GM03348 (cell line): Measurements from ENCODE around the gene PGM2L1.
"Not testable (repeated sequence)": the region's sequence is repeated elsewhere in the genome, so short reads cannot be mapped to it uniquely, and the experiment has no call there.

ENCODE experiments used
- DNase-seq: peaks from one replicate; pipeline ENCODE4 v3.0.0; 2012; ENCODE audit warnings: low spot score

The PGM2L1 gene

GRCh38 chr11:74333193-74333592, 65.0 kb downstream of the PGM2L1 start:
- no peak for DNase-seq

- no peak for DNase-seq
These were observed 65.9 kb downstream of the PGM2L1 start for GRCh38 chr11:74332291-74332690.

DNA sequence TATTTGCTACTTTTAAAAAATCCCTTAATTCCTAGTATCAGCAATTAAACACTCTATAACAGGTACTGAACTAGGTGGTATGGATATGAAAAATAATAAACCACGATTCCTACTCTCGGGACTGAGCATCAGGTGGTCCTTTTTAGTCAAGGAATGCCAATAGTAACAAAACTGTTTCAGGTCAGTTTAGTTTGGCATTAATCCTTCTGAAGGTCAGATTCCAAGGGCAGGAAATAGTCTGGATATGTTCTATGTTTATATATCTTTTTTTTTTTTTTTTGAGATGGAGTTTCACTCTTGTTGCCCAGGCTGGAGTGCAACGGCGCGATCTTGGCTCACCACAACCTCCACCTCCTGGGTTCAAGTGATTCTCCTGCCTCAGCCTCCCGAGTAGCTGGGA, 67.2 kb downstream of the PGM2L1 start:
- DNase-seq = not testable (repeated sequence)

DNA sequence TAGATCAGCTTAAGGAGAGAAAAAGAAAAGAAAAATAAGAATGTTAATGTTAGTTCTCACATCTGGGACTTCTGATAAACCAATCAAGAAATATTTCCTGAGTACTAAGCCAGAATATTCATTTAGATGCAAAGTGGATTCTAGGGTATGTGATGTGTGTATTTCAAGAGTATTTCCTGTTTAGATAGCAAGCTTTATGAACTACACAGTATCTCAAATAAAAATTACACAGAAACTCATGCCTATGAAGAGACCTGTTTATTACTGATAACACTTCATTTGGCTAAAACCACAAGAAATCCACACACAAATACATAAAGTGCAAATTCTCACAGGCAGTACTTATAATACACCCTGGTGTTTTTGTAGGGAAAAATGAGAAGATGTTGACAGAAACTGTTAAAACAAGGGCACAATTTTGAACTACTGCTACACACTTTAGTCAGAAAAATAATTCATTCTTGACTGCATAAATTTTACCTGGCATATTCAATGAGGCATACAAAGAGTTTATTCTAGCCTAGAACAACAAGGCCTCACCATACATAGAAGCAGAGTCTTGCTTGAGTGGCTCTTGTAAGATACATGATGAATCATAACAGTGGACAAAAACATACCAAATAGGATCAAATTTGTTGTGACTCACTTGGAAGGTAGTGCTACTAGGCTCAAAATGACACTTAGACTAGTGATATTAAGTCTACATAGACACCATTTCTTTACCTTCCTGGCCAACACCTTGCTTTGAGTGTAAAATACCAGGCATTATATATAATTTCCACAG, 68.0 kb downstream of the PGM2L1 start:
- peak; percentile 42 for DNase-seq

- DNase-seq = no peak
These were observed 71.2 kb downstream of the PGM2L1 start for GRCh38 chr11:74327076-74327475.

- DNase-seq = no peak
These were observed 71.6 kb downstream of the PGM2L1 start for GRCh38 chr11:74326665-74327064.

GRCh38 chr11:74325649-74326645, 72.3 kb downstream of the PGM2L1 start:
- DNase-seq = peak; percentile 82

DNA sequence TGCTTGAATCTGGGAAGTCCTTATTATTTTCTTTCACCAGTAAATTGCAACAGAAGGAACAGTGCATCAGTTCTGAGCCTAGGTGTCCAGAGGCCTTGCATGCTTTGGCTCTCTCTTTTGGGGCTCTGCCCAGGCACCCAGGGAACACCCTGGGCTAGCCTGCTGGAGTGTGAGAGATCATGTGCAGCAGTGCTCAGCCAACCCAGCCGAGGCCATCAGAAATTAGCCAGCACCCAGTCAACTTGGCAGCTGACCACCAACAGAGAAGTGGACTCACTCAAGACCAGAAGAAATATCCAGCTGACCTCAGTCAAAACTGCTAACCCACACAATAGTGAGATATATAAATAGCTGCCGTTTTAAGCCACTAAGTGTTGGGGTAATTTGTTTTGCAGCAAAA, 75.6 kb downstream of the PGM2L1 start:
- peak; percentile 54 for DNase-seq

DNA sequence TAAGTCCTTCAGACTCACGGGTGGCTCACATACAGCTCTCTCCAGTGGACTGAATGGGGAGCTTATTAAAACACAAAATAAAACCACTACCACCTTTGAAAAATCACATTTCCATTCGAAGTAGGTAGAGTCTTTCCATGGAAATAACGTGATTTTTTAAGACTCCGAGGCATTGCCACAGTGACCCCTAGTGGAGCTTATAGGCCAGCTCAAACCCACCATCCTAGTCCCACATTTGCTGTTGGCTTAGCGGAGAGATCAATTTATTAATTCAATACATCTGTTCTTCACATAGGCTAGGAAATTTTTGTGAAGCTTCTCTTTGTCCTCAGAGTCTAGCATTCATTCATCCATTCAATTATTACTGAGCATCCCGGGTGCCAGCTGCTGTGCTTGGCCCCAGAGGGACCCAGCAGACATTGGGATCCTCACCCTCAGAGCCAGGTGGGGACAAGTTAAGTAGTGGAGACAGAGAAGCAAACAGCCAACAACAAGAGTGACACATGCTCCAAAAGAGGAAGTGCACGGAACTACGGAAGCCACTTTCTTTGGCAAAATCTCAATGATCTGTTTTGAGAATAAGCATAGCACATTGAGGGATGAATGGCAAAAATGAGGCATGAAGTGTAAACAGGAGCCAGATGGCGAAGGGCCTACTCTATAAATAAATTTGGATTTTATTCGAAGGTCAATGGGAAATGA, 76.6 kb downstream of the PGM2L1 start:
- peak; percentile 26 for DNase-seq

DNA sequence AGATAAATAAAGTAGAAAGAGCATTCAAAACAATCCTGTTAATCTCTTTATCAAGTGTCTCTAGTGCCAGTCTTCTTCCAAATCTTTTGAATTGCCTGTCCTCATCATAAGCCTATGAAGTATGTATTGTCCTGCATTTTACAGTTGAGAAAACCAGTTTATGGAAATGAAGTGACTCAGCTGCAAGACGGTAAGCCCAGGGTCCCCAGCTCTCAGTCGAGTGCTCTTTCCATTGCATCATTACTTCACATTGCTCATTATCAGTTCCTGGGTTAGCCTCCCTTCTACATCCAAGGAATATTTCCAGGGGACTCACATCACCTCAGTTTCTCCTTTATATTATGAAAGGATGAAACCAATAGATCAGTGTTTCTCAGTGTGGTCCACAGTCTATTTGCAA, 77.7 kb downstream of the PGM2L1 start:
- no peak for DNase-seq

GRCh38 chr11:74319139-74319816, 79.0 kb downstream of the PGM2L1 start:
- DNase-seq = peak; percentile 76

GRCh38 chr11:74318241-74318932, 79.8 kb downstream of the PGM2L1 start:
- DNase-seq = peak; percentile 14

DNA sequence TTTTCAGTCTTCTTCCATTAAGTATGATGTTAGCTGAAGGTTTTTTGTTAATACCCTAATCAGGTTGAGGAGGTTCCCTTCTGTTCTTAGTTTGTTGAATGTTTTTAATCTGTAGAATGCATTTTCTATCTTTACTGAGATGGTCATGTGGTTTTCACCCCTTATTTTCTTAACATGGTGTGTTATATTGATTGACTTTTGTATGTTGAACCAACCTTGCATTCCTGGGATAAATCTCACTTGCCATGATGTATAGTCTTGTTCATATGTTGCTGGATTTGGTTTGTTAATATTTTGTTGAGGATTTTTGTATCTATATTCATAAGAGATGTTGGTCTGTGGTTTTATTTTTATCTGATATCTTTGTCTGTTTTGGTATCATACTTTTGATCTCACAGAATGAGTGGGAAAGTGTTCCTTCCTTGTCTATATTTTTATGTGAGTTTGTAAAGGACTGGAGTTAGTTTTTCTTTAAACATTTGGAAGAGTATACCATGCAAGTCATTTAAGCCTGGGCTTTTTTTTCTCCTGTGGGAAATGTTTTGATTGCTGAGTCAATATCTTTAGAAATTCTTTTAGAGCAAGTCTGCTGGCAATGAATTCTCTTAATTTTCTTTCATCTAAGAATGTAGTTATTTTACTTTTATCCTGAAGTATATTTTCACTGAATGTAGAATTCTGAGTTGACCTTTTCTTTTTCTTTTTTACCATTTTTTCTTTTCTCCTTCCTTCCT, 81.3 kb downstream of the PGM2L1 start:
- peak; percentile 19 for DNase-seq

- no peak for DNase-seq
These were observed 85.9 kb downstream of the PGM2L1 start for GRCh38 chr11:74312326-74312725.

- DNase-seq = peak; percentile 91
These were observed 86.8 kb downstream of the PGM2L1 start, which contains the start of gene P4HA3 for GRCh38 chr11:74311352-74311926. Gene P4HA3 (minus strand): TSS chr11:74311640. CDS start chr11:74311611, 29 bp downstream.

- DNase-seq = no peak
These were observed 87.4 kb downstream of the PGM2L1 start for GRCh38 chr11:74310857-74311256.

DNA sequence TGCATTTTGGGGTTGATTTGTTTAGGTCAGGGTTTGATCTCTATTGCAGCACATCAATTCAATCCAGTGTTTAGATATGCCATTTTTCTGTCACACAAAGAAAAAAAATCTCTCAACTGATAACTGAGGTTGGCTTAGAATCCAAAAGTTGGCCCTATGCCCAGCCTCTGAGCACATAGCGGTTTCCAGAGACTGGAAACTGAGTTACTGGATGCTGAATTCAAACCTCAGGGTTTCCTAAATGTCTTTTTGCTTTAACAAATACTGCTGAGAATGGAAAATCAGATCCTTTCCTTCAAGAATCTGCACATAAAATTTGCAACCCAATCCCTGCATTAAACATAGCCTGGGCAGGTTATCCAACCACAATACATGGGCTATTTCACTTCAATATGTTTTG, 90.8 kb downstream of the PGM2L1 start:
- DNase-seq = no peak

GRCh38 chr11:74306435-74307175, 91.6 kb downstream of the PGM2L1 start:
- no peak for DNase-seq

- DNase-seq = no peak
These were observed 99.2 kb downstream of the PGM2L1 start for GRCh38 chr11:74299015-74299414.
